ENCODE data around the gene PRKCD.

- TF ChIP-seq EZH2 (IDR thresholded peaks at IDR 0.05; ENCODE audit: insufficient read depth, poor library complexity, severe bottlenecking) (no peak), EZH2phosphoT487 (IDR thresholded peaks at IDR 0.05; ENCODE audit: insufficient read depth, low read depth) (no peak)
Observed at GRCh38 chr3:53160061-53160659, 849 bp upstream of the PRKCD start.

All from GM23248 (cell line).